ENCODE results near the gene OR6K3.

The OR6K3 gene

GRCh38 chr1:158730453-158730852, 9.9 kb upstream of the OR6K3 start:
- TF ChIP-seq NFRKB (IDR thresholded peaks at IDR 0.05), result no peak
- POLR2A ChIA-PET, result no interaction called here
- CTCF ChIA-PET, result no interaction called here
- no peak for DNase-seq (ENCODE audit: extremely low spot score)

DNA sequence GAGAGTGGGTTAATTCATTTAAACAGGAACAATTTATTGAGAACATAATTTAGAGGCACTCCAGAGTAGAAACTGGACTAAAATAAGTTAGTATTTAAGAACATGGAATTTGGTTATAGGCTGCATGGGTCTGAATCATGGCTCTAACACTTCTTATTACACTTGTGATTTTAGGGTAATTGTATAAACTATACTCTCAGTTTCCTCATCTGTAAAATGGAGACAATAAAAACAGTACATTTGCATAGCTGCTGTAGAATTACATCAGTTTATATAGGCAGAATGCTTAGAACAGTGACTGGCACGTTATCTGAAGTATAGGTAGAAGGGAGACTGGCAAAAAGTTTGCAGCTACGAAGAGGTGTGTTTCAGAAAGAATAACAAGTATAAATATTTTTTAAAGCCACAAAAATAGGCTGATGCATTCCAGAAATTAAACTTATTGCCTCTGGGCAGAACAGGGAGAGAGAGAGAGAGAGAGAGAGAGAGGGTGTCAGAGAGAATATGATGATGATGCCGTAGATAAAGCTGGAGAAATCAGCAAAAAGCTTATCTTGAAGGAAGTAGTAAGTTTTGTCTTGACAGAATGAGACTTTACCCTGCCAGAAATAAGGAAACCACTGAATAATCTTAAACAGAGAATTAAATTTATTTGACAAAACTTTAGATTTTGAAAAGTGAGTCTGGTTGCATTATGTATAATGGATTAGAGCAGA, 8.1 kb upstream of the OR6K3 start:
- no peak for DNase-seq (ENCODE audit: extremely low spot score)
- POLR2A ChIA-PET, result no interaction called here
- CTCF ChIA-PET, result no interaction called here
- TF ChIP-seq HDGF (IDR thresholded peaks at IDR 0.05; ENCODE audit: borderline replicate concordance) (no peak), SUZ12 (IDR thresholded peaks at IDR 0.05) (no peak), FOXM1 (IDR thresholded peaks at IDR 0.05; ENCODE audit: borderline replicate concordance) (no peak), FOXK2 (IDR thresholded peaks at IDR 0.05) (no peak), TARDBP (IDR thresholded peaks at IDR 0.05) (no peak)

- no peak for DNase-seq (ENCODE audit: extremely low spot score)
- TF ChIP-seq SUZ12 (IDR thresholded peaks at IDR 0.05) (no peak), ARNT (IDR thresholded peaks at IDR 0.05) (no peak), BHLHE40 (IDR thresholded peaks at IDR 0.05; ENCODE audit: borderline replicate concordance) (no peak), L3MBTL2 (conservative IDR thresholded peaks at IDR 0.05) (no peak), FOXK2 (IDR thresholded peaks at IDR 0.05) (no peak), CTBP1 (IDR thresholded peaks at IDR 0.05; ENCODE audit: borderline replicate concordance) (no peak), TARDBP (IDR thresholded peaks at IDR 0.05) (no peak), SP1 (IDR thresholded peaks at IDR 0.05) (no peak), ELF4 (IDR thresholded peaks at IDR 0.05) (no peak), FOXA1 (IDR thresholded peaks at IDR 0.05) (no peak), FOXM1 (IDR thresholded peaks at IDR 0.05; ENCODE audit: borderline replicate concordance) (no peak), LEF1 (IDR thresholded peaks at IDR 0.05; ENCODE audit: borderline replicate concordance) (no peak), ZNF384 (IDR thresholded peaks at IDR 0.05) (no peak)
- TF ChIP-seq, protein P1, sequence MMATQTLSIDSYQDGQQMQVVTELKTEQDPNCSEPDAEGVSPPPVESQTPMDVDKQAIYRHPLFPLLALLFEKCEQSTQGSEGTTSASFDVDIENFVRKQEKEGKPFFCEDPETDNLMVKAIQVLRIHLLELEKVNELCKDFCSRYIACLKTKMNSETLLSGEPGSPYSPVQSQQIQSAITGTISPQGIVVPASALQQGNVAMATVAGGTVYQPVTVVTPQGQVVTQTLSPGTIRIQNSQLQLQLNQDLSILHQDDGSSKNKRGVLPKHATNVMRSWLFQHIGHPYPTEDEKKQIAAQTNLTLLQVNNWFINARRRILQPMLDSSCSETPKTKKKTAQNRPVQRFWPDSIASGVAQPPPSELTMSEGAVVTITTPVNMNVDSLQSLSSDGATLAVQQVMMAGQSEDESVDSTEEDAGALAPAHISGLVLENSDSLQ (IDR thresholded peaks at IDR 0.05), result no peak
- CTCF ChIA-PET, result no interaction called here
These were observed 3.9 kb upstream of the OR6K3 start for GRCh38 chr1:158724442-158724841.

DNA sequence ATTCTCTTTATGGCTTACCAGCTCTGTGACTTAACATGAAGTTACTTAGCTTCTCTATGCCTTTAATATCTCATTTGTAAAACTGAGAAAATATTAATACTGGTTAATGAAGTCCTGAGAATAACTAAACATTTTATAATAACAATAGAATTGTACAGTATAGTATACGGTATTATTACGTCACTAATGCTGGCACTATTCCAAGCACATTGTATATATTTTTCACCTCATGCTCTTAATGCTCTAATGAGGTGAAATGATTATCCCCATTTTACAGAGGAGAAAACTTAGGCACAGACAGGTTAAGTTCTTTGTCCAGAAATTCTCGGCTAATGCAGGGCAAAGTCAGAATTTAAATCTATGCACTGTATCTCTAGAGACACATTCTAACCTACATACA, 856 bp downstream of the OR6K3 start:
- DNase-seq (ENCODE audit: extremely low spot score), result no peak
- ChIA-PET CTCF (no interaction called here), POLR2A (no interaction called here)
- no peak for TF ChIP-seq HDGF (IDR thresholded peaks at IDR 0.05; ENCODE audit: borderline replicate concordance)
- TF ChIP-seq SUZ12 (IDR thresholded peaks at IDR 0.05), result no peak
- TF ChIP-seq ARNT (IDR thresholded peaks at IDR 0.05), result no peak
- no peak for TF ChIP-seq LEF1 (IDR thresholded peaks at IDR 0.05; ENCODE audit: borderline replicate concordance)
- no peak for TF ChIP-seq BHLHE40 (IDR thresholded peaks at IDR 0.05; ENCODE audit: borderline replicate concordance)
- TF ChIP-seq L3MBTL2 (conservative IDR thresholded peaks at IDR 0.05), result no peak
- TF ChIP-seq FOXA1 (IDR thresholded peaks at IDR 0.05), result no peak
- TF ChIP-seq SP1 (IDR thresholded peaks at IDR 0.05), result no peak

More at GRCh38 chr1:158724442-158724841, 3.9 kb upstream of the OR6K3 start:
- POLR2A ChIA-PET, result no interaction called here

DNA sequence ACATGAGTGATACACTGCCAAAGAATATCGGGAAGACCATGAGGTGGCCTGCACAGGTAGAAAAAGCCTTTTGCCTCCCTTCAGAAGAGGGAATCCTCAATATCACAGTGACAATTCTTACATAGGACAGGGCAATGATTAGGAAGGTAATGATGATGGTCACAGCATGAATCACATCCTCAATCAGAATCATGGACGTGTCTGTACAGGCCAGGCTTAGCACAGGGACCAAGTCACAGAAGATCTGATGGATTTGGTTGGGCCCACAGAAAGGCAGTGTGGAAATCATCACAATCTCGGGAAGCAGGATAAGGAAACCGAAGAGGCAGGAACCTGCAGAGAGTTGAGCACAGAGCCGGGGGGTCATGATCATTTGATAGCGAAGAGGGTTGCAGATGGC, 3.2 kb downstream of the OR6K3 start:
- no peak for DNase-seq (ENCODE audit: extremely low spot score)
- ChIA-PET POLR2A (no interaction called here), CTCF (no interaction called here)
- no peak for TF ChIP-seq CTBP1 (IDR thresholded peaks at IDR 0.05; ENCODE audit: borderline replicate concordance)
- TF ChIP-seq ARNT (IDR thresholded peaks at IDR 0.05), result no peak
- TF ChIP-seq TARDBP (IDR thresholded peaks at IDR 0.05), result no peak
- TF ChIP-seq FOXK2 (IDR thresholded peaks at IDR 0.05), result no peak

GRCh38 chr1:158716335-158716734, 4.2 kb downstream of the OR6K3 start:
- TF ChIP-seq FOXA1 (IDR thresholded peaks at IDR 0.05) (no peak), FOXM1 (IDR thresholded peaks at IDR 0.05; ENCODE audit: borderline replicate concordance) (no peak), ARNT (IDR thresholded peaks at IDR 0.05) (no peak), L3MBTL2 (conservative IDR thresholded peaks at IDR 0.05) (no peak), FOXK2 (IDR thresholded peaks at IDR 0.05) (no peak), TARDBP (IDR thresholded peaks at IDR 0.05) (no peak), CTBP1 (IDR thresholded peaks at IDR 0.05; ENCODE audit: borderline replicate concordance) (no peak), ELF4 (IDR thresholded peaks at IDR 0.05) (no peak), BHLHE40 (IDR thresholded peaks at IDR 0.05; ENCODE audit: borderline replicate concordance) (no peak), HDGF (IDR thresholded peaks at IDR 0.05; ENCODE audit: borderline replicate concordance) (no peak), NFRKB (IDR thresholded peaks at IDR 0.05) (no peak), ZNF384 (IDR thresholded peaks at IDR 0.05) (no peak), SUZ12 (IDR thresholded peaks at IDR 0.05) (no peak), SP1 (IDR thresholded peaks at IDR 0.05) (no peak), LEF1 (IDR thresholded peaks at IDR 0.05; ENCODE audit: borderline replicate concordance) (no peak)
- TF ChIP-seq, protein P1 (IDR thresholded peaks at IDR 0.05), result no peak
- DNase-seq (ENCODE audit: extremely low spot score), result no peak
- POLR2A ChIA-PET, result no interaction called here
- CTCF ChIA-PET, result no interaction called here

GRCh38 chr1:158714754-158715153, 5.8 kb downstream of the OR6K3 start:
- TF ChIP-seq HDGF (IDR thresholded peaks at IDR 0.05; ENCODE audit: borderline replicate concordance) (no peak), ZNF384 (IDR thresholded peaks at IDR 0.05) (no peak), NFRKB (IDR thresholded peaks at IDR 0.05) (no peak), L3MBTL2 (conservative IDR thresholded peaks at IDR 0.05) (no peak), BHLHE40 (IDR thresholded peaks at IDR 0.05; ENCODE audit: borderline replicate concordance) (no peak), SP1 (IDR thresholded peaks at IDR 0.05) (no peak), ARNT (IDR thresholded peaks at IDR 0.05) (no peak)
- POLR2A ChIA-PET, result no interaction called here
- DNase-seq (ENCODE audit: extremely low spot score), result no peak
- CTCF ChIA-PET, result no interaction called here

Measured in HEK293T (cell line).